IMR-90 (cell line): ENCODE results near the gene STK36. TPM values are rescaled to one million over a fixed set of nuclear protein-coding genes. Genes with fewer than 3 reads are reported as not detected.

Source experiments
- ATAC-seq: fragments of 200-7000 bp; cut with Tn5 transposase; 2 replicates; pipeline ENCODE4 v1.9.1; 2020; ENCODE audit warnings: low read depth, mild to moderate bottlenecking, moderate library complexity
- BruUV-seq: library from RNA; stranded (reverse); fragments of 400-500 nt; replicated peaks from 2 replicates; lab custom pipeline; 2021; lab: Mats Ljungman, UMichigan
- CTCF ChIA-PET: fragments of 300-600 bp; formaldehyde crosslinking; extraction: SDS; loops from one replicate; lab custom pipeline; 2021; ENCODE audit warnings: antibody characterized with exemption; lab: Yijun Ruan, JAX
- POLR2A ChIA-PET: fragments of 300-600 bp; sonication (Branson Sonifier 250); formaldehyde crosslinking; loops from one replicate; lab custom pipeline; 2022; ENCODE audit warnings: antibody characterized with exemption; ENCODE audit not compliant: unreplicated experiment; lab: Charles Lee
- DNase-seq: peaks from one replicate; pipeline ENCODE4 v3.0.0; 2013
- H2AFZ ChIP-seq: replicated peaks from 2 replicates; pipeline ENCODE3; 2013; ENCODE audit warnings: low read length, mild to moderate bottlenecking; ENCODE audit not compliant: poor library complexity
- H2AK5ac ChIP-seq: 2 replicates; pipeline ENCODE4 v1.6.1; 2013; ENCODE audit warnings: low read depth, low read length, inconsistent platforms
- H2AK9ac ChIP-seq: replicated peaks from 2 replicates; pipeline ENCODE3; 2013; ENCODE audit warnings: mild to moderate bottlenecking, low read depth, low read length, moderate library complexity; ENCODE audit not compliant: poor library complexity
- H2BK120ac ChIP-seq: 2 replicates; pipeline ENCODE4 v1.6.1; 2013; ENCODE audit warnings: low read depth, low read length, inconsistent platforms
- H2BK15ac ChIP-seq: 3 replicates; pipeline ENCODE4 v1.6.1; 2013; ENCODE audit warnings: low read depth, low read length, inconsistent platforms
- H2BK20ac ChIP-seq: 2 replicates; pipeline ENCODE4 v1.6.1; 2013; ENCODE audit warnings: low read depth, mild to moderate bottlenecking, inconsistent platforms, low read length, moderate library complexity
- H2BK5ac ChIP-seq: 2 replicates; pipeline ENCODE4 v1.6.1; 2013; ENCODE audit warnings: mild to moderate bottlenecking, low read depth, low read length, inconsistent platforms; ENCODE audit not compliant: poor library complexity, severe bottlenecking
- H3K14ac ChIP-seq: replicated peaks from 2 replicates; pipeline ENCODE4 v1.6.1; 2013; ENCODE audit warnings: low read depth, low read length, inconsistent platforms
- H3K18ac ChIP-seq: 2 replicates; pipeline ENCODE4 v1.6.1; 2013; ENCODE audit warnings: low read depth, low read length, control low read depth
- H3K23ac ChIP-seq: 2 replicates; pipeline ENCODE4 v1.6.1; 2013; ENCODE audit warnings: low read depth, low read length, inconsistent platforms
- H3K27ac ChIP-seq: 2 replicates; pipeline ENCODE4 v1.5.1; 2013; ENCODE audit warnings: mild to moderate bottlenecking, control low read depth, low read length; ENCODE audit not compliant: insufficient read depth
- H3K27me3 ChIP-seq: 2 replicates; pipeline ENCODE4 v1.6.1; 2013; ENCODE audit warnings: low read length; ENCODE audit not compliant: control insufficient read depth, insufficient read depth
- H3K36me3 ChIP-seq: 2 replicates; pipeline ENCODE4 v1.6.1; 2013; ENCODE audit warnings: low read length, mixed read lengths; ENCODE audit not compliant: control insufficient read depth, insufficient read depth
- H3K4ac ChIP-seq: 2 replicates; pipeline ENCODE4 v1.6.1; 2013; ENCODE audit warnings: low read depth, low read length, inconsistent platforms
- H3K4me1 ChIP-seq: 2 replicates; pipeline ENCODE4 v1.6.1; 2013; ENCODE audit warnings: low read length, mixed read lengths; ENCODE audit not compliant: control insufficient read depth, insufficient read depth
- H3K4me2 ChIP-seq: 2 replicates; pipeline ENCODE4 v1.6.1; 2013; ENCODE audit warnings: low read depth, mild to moderate bottlenecking, control low read depth, low read length, moderate library complexity
- H3K4me3 ChIP-seq: 2 replicates; pipeline ENCODE4 v1.5.1; 2013; ENCODE audit warnings: low read depth, mild to moderate bottlenecking, control low read depth, low read length, moderate library complexity; ENCODE audit not compliant: insufficient read depth
- H3K56ac ChIP-seq: 2 replicates; pipeline ENCODE4 v1.6.1; 2013; ENCODE audit warnings: low read length, inconsistent platforms; ENCODE audit not compliant: insufficient read depth; ENCODE audit errors: extremely low read depth
- H3K79me1 ChIP-seq, 2 experiments: 2 replicates each; pipeline ENCODE4 v1.6.1; 2013; ENCODE audit warnings: low read length in 2 of 2, inconsistent platforms in 1 of 2, low read depth in 1 of 2
- H3K9ac ChIP-seq: 2 replicates; pipeline ENCODE4 v1.6.1; 2013; ENCODE audit warnings: low read depth, low read length, control low read depth
- H3K9me1 ChIP-seq: 2 replicates; pipeline ENCODE4 v1.6.1; 2013; ENCODE audit warnings: low read length, inconsistent platforms; ENCODE audit not compliant: insufficient read depth
- H3K9me3 ChIP-seq: 2 replicates; pipeline ENCODE4 v1.6.1; 2013; ENCODE audit warnings: low read length; ENCODE audit not compliant: control insufficient read depth, insufficient read depth
- H4K20me1 ChIP-seq: 2 replicates; pipeline ENCODE4 v1.6.1; 2013; ENCODE audit warnings: low read length, inconsistent platforms; ENCODE audit not compliant: insufficient read depth
- H4K5ac ChIP-seq: 2 replicates; pipeline ENCODE4 v1.6.1; 2013; ENCODE audit warnings: mild to moderate bottlenecking, low read depth, low read length, control low read depth
- H4K8ac ChIP-seq, 2 experiments: 2 replicates each; pipeline ENCODE4 v1.6.1; 2013; ENCODE audit warnings: low read depth in 2 of 2, low read length in 2 of 2, control low read depth in 1 of 2, inconsistent platforms in 1 of 2
- H4K91ac ChIP-seq: 2 replicates; pipeline ENCODE4 v1.6.1; 2013; ENCODE audit warnings: low read depth, low read length, inconsistent platforms; ENCODE audit not compliant: insufficient read depth
- BHLHE40 ChIP-seq: fragments of 150-350 bp; IDR thresholded peaks from 2 replicates; pipeline ENCODE4 v1.6.1; 2016; ENCODE audit warnings: mild to moderate bottlenecking, low read depth, low read length
- CEBPB ChIP-seq: IDR thresholded peaks from 2 replicates; pipeline ENCODE4 v1.6.1; 2012; ENCODE audit warnings: low read depth, low read length, improper control_type of control experiment
- CHD1 ChIP-seq: IDR thresholded peaks from 2 replicates; pipeline ENCODE4 v1.6.1; 2012; ENCODE audit warnings: low read depth, low read length, improper control_type of control experiment
- ELK1 ChIP-seq: fragments of 150-350 bp; IDR thresholded peaks from 2 replicates; pipeline ENCODE4 v1.6.1; 2016; ENCODE audit warnings: low read depth, mild to moderate bottlenecking, low read length, moderate library complexity, borderline replicate concordance
- MAFK ChIP-seq: IDR thresholded peaks from 2 replicates; pipeline ENCODE4 v1.6.1; 2012; ENCODE audit warnings: low read depth, low read length, improper control_type of control experiment
- MAZ ChIP-seq: IDR thresholded peaks from 2 replicates; pipeline ENCODE4 v1.6.1; 2012; ENCODE audit warnings: low read depth, mild to moderate bottlenecking, low read length, improper control_type of control experiment, moderate library complexity, borderline replicate concordance
- MXI1 ChIP-seq: IDR thresholded peaks from 2 replicates; pipeline ENCODE4 v1.6.1; 2012; ENCODE audit warnings: low read depth, mild to moderate bottlenecking, low read length, moderate library complexity, borderline replicate concordance
- POLR2A ChIP-seq: IDR thresholded peaks from 2 replicates; pipeline ENCODE4 v1.6.1; 2012; ENCODE audit warnings: mild to moderate bottlenecking, low read depth, low read length
- RAD21 ChIP-seq: IDR thresholded peaks from 2 replicates; pipeline ENCODE4 v1.6.1; 2012; ENCODE audit warnings: low read length, improper control_type of control experiment
- RCOR1 ChIP-seq: IDR thresholded peaks from 2 replicates; pipeline ENCODE4 v1.6.1; 2012; ENCODE audit warnings: mild to moderate bottlenecking, low read length, improper control_type of control experiment; ENCODE audit not compliant: insufficient replicate concordance
- SMC3 ChIP-seq: fragments of 150-350 bp; IDR thresholded peaks from 2 replicates; pipeline ENCODE4 v1.6.1; 2016; ENCODE audit warnings: low read depth, mild to moderate bottlenecking, antibody characterized with exemption, low read length, moderate library complexity
- WGBS, 2 experiments: methylation state at CpG; one replicate each; pipeline versions ENCODE4 v1.1.5 to v1.1.7; 2013; ENCODE audit warnings: missing lambda C conversion rate in 2 of 2; ENCODE audit not compliant: insufficient read length in 1 of 2; ENCODE audit errors: extremely low coverage in 2 of 2; 5-methylcytosine and 5-hydroxymethylcytosine counted together
- dilution Hi-C: fragments of 300-500 bp; cut with HindIII; formaldehyde crosslinking; loops from one replicate; pipeline ENCODE4 v1.14.3; 2018; ENCODE audit warnings: low sequenced_read_pairs; ENCODE audit not compliant: unreplicated experiment
- in situ Hi-C: fragments of 300-500 bp; cut with MboI; formaldehyde crosslinking; loops from 3 replicates; pipeline ENCODE4 v1.14.3; 2019; ENCODE audit warnings: low sequenced_read_pairs, inconsistent platforms, mixed read lengths
- intact Hi-C: fragments of 100-400 bp; cut with micrococcal nuclease; formaldehyde crosslinking; loops from 2 replicates; pipeline ENCODE4 v1.10.0; 2022
- polyA plus RNA-seq, 3 experiments: library from polyadenylated mRNA; depleted of rRNA; stranded (reverse); fragments of >200 nt; gene quantifications; 2 replicates each; pipeline ENCODE4 v1.2.3, GENCODE V29; 2012; ENCODE audit warnings: low replicate concordance in 1 of 3
- total RNA-seq: library from RNA; depleted of rRNA; stranded (reverse); fragments of >200 nt; gene quantifications from 2 replicates; pipeline ENCODE4 v1.2.3, GENCODE V29; 2012
- TF ChIP-seq, protein P1 (sequence below): fragments of 150-350 bp; IDR thresholded peaks from 2 replicates; pipeline ENCODE4 v1.6.1; 2017; ENCODE audit warnings: mild to moderate bottlenecking, antibody characterized with exemption, low read length, low read depth

STK36 gene
- total and polyA plus RNA-seq, 2 of the 4 experiments (the other 2 are of a cell fraction) = 17.6 to 44.5 TPM

GRCh38 chr2:218626369-218626768, 45.5 kb upstream of the STK36 start:
- H3K14ac ChIP-seq = no peak overlapping the region
- H3K4me2 ChIP-seq = no peak overlapping the region
- no peaks in the 10 kb centered on the region for H4K20me1 ChIP-seq
- no peak overlapping the region for H4K5ac ChIP-seq
- H2BK5ac ChIP-seq = no peak overlapping the region
- peaks cover 3% of the 10 kb centered on the region for H3K4me1 ChIP-seq
- BruUV-seq = no TSS peak
- ATAC-seq = no peak
- TF ChIP-seq MAZ (no peak), RAD21 (no peak), CEBPB (no peak), RCOR1 (no peak), MAFK (no peak), BHLHE40 (no peak), POLR2A (no peak), MXI1 (no peak), CHD1 (no peak), ELK1 (no peak), SMC3 (no peak)
- TF ChIP-seq, protein P1, sequence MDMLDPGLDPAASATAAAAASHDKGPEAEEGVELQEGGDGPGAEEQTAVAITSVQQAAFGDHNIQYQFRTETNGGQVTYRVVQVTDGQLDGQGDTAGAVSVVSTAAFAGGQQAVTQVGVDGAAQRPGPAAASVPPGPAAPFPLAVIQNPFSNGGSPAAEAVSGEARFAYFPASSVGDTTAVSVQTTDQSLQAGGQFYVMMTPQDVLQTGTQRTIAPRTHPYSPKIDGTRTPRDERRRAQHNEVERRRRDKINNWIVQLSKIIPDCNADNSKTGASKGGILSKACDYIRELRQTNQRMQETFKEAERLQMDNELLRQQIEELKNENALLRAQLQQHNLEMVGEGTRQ = no peak
- intact Hi-C loops (no loop called here), dilution Hi-C loops (no loop called here), in situ Hi-C loops (no loop called here)
- H2AK5ac ChIP-seq = no peak overlapping the region
- peaks cover 3% of the 10 kb centered on the region; the same call in 1 of the 2 replicates for H3K9me1 ChIP-seq
- H2BK120ac ChIP-seq = no peak overlapping the region
- no peak overlapping the region for H3K23ac ChIP-seq
- ChIA-PET POLR2A (no interaction called here), CTCF (no interaction called here)
- no peak overlapping the region for H3K27ac ChIP-seq
- no peaks in the 10 kb centered on the region for H3K27me3 ChIP-seq
- no peaks in the 10 kb centered on the region for H3K9me3 ChIP-seq
- H3K36me3 ChIP-seq = no peaks in the 10 kb centered on the region
- H3K4ac ChIP-seq = no peak overlapping the region
- WGBS, 2 experiments = 90% methylated on average over 2 of the region's 4 CpGs; no CpG with 5 or more reads in 1 of the 2 experiments
- no peak overlapping the region for H3K56ac ChIP-seq
- H2AFZ ChIP-seq = no peak overlapping the region
- no peak for DNase-seq
- peak overlapping the region; percentile 50 for H2AK9ac ChIP-seq
- H3K9ac ChIP-seq = no peak overlapping the region
- H3K79me1 ChIP-seq = no peaks in the 10 kb centered on the region
- H4K8ac ChIP-seq = no peak overlapping the region
- no peak overlapping the region for H3K4me3 ChIP-seq
- no peak overlapping the region for H3K18ac ChIP-seq
- no peak overlapping the region for H2BK15ac ChIP-seq
- H4K91ac ChIP-seq = no peak overlapping the region
- no peak overlapping the region for H2BK20ac ChIP-seq
